SK-N-SH treated with all-trans-retinoic acid at 6 μM for 48 hours (cell line): ENCODE results near the gene PERM1.

Experiments
- ARNTL ChIP-seq: fragments of 450-650 bp; formaldehyde crosslinking; IDR thresholded peaks from 2 replicates; pipeline ENCODE4 v1.5.0; 2020; ENCODE audit warnings: low read depth, mild to moderate bottlenecking, moderate library complexity, borderline replicate concordance
- PATZ1 ChIP-seq: fragments of 250-450 bp; sonication (Bioruptor Pico); IDR thresholded peaks from 2 replicates; pipeline ENCODE4 v1.8.0; 2020; ENCODE audit warnings: mild to moderate bottlenecking, moderate library complexity, borderline replicate concordance
- TOX ChIP-seq: fragments of 250-450 bp; sonication (Bioruptor Pico); IDR thresholded peaks from 2 replicates; pipeline ENCODE4 v1.8.0; 2021; ENCODE audit warnings: mild to moderate bottlenecking, moderate library complexity, borderline replicate concordance
- ZNF565 ChIP-seq: fragments of 450-650 bp; formaldehyde crosslinking; conservative IDR thresholded peaks from 2 replicates; pipeline ENCODE4 v1.5.0; 2020; ENCODE audit warnings: low read depth, mild to moderate bottlenecking, moderate library complexity

- TF ChIP-seq ARNTL (no peak), PATZ1 (CRISPR knock-in tag) (no peak), ZNF565 (CRISPR knock-in tag) (no peak), TOX (CRISPR knock-in tag) (no peak)
Measured at GRCh38 chr1:931380-932172, 50.3 kb downstream of the PERM1 start.
